Fibroblast of mammary gland (primary cell): ENCODE data around the gene CDC42BPB.

Source experiments
- DNase-seq: peaks from one replicate; pipeline ENCODE4 v3.0.0-alpha.2; 2010; ENCODE audit warnings: low read depth
- H3K4me3 ChIP-seq: 2 replicates; pipeline ENCODE4 v1.5.1; 2011; ENCODE audit warnings: low read depth, mild to moderate bottlenecking, low read length, moderate library complexity; ENCODE audit not compliant: control insufficient read depth
- TF ChIP-seq, protein P1 (sequence below): conservative IDR thresholded peaks from 2 replicates; pipeline ENCODE4 v1.5.1; 2011; ENCODE audit warnings: low read depth, low read length, inconsistent platforms; ENCODE audit not compliant: control insufficient read depth, insufficient read depth

Gene CDC42BPB

DNA sequence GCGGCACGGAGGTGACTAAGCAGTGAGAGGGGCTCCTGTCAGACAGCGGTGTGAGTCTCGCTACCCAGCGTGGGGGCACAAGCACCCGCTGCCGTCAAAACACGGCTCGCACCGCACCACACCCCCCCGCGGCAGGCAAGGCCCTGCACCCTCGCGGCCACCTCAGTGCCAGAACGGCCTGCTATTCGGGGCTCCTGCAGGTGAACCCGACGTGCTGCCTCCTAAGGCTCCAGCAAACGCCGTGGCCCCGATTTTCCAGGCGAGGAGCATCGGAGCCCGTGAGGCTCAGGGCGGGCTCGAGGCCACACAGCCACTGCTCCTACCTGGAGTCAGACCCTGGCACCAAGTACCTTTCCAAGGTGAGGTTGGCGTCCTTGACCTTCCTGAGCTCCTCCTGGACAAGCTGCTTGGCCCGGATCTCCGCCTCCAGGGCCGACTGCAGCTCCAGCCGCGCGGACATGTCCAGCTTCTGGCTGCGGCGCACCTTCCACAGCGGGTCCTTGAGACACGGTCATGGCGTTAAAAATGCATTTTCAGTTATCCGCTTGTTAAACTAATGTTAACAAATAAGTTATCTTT lies 93.1 kb downstream of the CDC42BPB start:
- TF ChIP-seq, protein P1, sequence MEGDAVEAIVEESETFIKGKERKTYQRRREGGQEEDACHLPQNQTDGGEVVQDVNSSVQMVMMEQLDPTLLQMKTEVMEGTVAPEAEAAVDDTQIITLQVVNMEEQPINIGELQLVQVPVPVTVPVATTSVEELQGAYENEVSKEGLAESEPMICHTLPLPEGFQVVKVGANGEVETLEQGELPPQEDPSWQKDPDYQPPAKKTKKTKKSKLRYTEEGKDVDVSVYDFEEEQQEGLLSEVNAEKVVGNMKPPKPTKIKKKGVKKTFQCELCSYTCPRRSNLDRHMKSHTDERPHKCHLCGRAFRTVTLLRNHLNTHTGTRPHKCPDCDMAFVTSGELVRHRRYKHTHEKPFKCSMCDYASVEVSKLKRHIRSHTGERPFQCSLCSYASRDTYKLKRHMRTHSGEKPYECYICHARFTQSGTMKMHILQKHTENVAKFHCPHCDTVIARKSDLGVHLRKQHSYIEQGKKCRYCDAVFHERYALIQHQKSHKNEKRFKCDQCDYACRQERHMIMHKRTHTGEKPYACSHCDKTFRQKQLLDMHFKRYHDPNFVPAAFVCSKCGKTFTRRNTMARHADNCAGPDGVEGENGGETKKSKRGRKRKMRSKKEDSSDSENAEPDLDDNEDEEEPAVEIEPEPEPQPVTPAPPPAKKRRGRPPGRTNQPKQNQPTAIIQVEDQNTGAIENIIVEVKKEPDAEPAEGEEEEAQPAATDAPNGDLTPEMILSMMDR = no peak
- no peak for DNase-seq
- no peak overlapping the region for H3K4me3 ChIP-seq

DNA sequence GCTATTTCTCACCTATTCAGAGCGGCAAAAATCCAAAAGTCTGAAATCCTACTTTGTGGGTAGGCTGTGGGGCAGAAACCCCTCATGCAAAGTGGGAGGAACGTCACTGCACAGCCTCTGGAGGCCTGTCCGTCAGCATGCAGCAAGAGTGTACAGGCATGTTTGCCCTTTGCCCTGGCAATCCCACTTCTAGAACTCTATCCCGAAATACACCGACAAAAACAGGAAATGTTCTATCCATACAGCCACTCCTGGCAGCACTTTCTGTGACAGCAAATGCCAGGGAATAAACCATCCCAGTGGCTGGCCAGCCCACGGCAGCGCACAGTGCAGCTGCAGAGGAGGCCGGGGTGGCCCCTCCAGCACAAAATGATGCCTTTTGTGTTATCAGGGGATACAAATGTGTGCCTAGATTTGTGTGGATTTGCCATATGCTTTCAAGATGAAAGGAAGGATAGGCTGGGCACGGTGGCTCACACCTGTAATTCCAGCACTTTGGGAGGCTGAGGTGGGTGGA lies 95.2 kb downstream of the CDC42BPB start:
- no peak for DNase-seq
- TF ChIP-seq, protein P1 = no peak

DNA sequence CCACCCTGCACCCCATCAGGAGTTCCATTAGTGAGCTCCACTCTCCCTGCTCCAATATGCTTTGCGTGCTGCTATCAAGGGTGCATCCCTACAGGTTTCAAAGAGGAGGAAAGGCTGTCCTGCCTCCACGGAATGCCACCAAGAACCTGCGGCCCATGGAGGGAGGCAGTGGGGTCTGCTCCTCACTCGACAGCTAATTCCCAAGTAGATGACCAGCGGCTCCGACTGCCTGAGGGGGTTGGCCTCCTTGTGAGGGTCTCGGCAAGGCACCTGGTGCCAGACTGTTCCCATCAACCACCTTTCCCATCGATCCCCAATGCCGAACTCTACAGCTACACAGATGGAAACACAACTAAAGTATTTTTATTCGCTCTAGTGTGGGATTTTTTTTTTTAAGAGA lies 98.9 kb downstream of the CDC42BPB start:
- no peak overlapping the region for H3K4me3 ChIP-seq
- TF ChIP-seq, protein P1 = no peak
- DNase-seq = no peak

More for the DNA sequence above, 95.2 kb downstream of the CDC42BPB start:
- H3K4me3 ChIP-seq = no peak overlapping the region

DNA sequence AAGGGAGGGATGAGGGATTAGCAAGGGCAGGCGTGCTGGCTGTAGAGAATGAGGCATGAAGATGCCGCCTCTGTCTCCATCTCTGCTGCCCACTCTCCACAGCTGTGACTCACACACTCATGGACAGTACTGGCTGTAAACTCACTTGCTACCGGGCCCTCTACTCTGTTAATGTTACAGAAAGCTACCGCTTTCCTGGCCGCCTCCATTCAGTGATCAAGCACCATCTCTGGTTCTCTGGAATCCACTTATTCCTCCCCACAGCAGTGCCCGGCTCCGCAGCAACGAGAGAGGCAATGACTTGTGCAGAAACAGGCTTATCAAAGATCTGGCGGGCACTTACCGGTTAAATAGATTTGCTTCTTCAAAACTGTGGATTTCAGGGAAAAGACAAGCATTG lies 100.1 kb downstream of the CDC42BPB start:
- TF ChIP-seq, protein P1 = no peak

DNA sequence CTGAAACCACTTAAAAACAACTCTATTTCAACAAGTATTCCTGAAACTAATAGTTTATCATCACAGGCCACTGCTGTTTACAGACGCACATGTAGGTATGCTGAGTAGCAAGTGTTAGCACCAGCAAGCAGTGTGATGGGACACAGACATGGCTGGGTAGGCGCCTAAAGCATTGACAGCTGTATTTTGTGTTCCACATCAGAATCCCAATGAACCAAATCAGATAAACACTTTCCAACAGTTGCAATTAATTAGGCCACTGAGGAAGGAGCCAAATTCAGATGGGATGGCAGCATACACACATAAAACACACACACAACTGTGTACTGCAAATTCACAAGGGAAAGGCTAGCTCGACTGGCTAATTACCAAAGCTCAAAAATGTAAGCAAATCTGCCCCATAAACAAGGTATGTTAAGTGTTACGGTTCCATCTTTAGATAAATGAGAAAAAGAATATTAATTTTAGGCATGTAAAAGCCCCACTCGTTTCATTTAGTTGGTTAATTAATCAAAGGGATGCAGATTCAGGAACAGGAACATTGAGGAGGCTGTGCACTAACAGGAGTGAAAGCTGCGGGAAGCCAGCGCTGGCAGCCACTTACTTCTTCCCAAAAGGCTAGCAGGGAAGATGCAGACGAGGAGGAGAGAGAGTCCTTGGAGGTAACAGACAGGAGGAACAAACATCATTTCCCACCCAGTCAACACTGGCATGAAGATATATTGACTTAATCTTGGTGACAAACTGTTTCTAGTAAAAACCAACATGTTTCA lies 101.5 kb downstream of the CDC42BPB start:
- TF ChIP-seq, protein P1 = no peak
- no peak overlapping the region for H3K4me3 ChIP-seq
- no peak for DNase-seq

More for the DNA sequence above, 100.1 kb downstream of the CDC42BPB start:
- no peak overlapping the region for H3K4me3 ChIP-seq
- DNase-seq = peak; percentile 54

DNA sequence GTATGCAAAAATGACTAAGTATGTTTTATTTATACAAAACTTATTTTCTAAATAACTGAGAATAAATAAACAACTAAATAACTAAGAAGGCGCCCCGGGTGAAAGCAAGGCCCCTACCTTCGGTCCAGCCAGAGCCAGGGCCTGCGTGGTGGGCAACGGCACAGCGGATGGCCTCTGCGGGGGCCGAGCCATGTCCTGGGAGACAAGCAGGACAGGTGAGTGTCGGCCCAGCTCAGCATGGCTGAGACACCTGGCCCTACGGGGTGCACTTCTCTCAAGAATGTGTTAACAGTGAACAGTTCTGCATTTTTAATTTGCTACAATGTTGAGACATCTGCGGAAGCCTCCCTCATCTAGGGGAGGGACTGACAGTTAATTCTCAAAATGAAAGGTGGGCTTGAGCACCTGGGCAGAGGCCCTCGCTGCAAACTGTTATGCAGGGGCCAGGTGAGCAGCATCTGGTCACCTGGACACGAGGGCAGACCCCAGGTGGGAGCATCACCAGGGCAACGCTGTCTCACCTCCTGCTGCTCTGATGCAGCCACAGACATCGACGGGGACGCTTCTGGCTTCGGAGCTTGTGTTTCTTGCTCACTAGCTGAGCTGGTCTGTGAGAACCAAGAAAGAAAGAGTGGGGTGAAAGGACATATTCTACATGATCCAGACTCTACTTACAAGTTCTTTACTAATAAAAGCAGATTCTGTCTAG lies 103.1 kb downstream of the CDC42BPB start:
- TF ChIP-seq, protein P1 = no peak

More for the DNA sequence above, 103.1 kb downstream of the CDC42BPB start:
- no peak for DNase-seq
- H3K4me3 ChIP-seq = no peak overlapping the region
